SK-N-DZ (cell line): ENCODE measurements around the gene PTGR1. TPM values are rescaled to one million over a fixed set of nuclear protein-coding genes. Genes with fewer than 3 reads are reported as not detected.
"Not testable (repeated sequence)": the region's sequence is repeated elsewhere in the genome, so short reads cannot be mapped to it uniquely, and the experiment has no call there.

Experiments
- DNase-seq: peaks from one replicate; pipeline ENCODE4 v3.0.0-alpha.2; 2015; ENCODE audit warnings: low spot score
- polyA plus RNA-seq, 2 experiments: library from polyadenylated mRNA; depleted of rRNA; stranded (reverse); fragments of >200 nt; gene quantifications; 2 replicates each; pipeline ENCODE4 v1.2.3, GENCODE V29; 2014

Gene PTGR1
- polyA plus RNA-seq (2014; cell fraction: cytosol; rRNA removed): 27.1 and 31.5 TPM in 2 replicates
- 11.5 and 17.0 TPM in 2 replicates for polyA plus RNA-seq (2014; cell fraction: nucleus; rRNA removed)

DNA sequence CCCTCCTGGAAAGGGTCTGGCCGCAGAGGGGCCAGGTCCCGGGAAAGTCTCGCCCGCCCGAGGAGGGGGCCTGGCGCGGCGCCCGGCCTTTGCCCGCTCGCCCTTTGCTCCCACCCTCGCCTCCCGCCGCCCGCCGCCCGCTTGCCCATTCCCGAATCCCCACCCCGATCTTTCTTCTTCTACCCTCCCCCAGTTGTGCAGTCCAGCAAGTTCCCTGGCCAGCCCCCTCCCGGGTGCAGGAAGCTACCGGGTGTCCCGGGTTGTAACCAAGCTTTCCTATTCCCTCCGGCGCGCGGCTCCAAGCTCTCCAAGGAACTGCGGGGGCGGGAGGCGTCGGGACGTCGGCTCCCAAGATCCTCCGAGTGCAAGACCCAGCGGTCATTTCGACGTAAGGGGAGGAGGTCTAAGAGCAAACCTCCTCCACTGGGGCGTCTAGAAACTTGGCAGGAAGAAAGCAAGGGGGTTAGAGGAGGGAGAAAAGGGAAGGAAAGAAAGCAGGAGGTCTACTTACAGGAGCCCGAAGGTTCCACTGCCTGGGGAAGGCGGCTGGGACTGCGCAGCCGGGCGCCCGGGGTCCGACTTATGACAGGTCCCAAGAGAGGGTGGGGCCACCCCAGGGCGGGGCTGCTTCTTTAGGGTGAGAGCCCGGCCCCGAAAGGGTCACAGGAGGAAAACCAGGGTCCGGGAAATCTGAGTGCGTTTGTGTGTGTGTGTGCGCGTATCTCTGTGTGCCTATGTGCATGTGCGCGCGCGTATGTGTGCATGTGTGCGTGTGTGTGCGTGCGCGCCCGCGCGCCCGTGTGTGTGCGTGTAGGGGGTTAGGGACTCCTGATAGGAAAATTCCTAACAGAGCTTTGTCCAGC is at the start of gene PTGR1:
TSS of gene PTGR1 (minus strand) at position 556 of the 863 bp plus-strand sequence. CDS start 2,225 bp downstream, outside the sequence.
- peak; percentile 78 for DNase-seq

DNA sequence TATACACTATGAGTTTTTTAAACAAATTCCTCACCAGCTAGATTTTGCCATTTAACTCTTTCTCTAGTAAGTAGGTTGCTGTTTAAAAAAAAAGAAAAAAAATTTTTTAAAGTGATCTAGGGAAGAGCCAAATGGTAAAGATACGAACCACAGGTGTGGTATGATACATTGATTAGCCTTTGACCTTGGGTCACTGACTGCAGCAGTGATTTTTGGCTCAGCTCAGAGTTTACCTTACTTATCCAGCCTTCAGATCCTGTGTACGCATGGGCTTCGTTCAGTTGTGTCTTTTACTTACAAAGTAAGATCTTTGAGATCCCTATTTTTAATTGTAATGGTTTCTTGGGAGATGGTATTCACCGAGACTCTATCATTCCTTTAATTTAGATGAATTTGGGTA is 49.6 kb upstream of the PTGR1 start:
- no peak for DNase-seq

DNA sequence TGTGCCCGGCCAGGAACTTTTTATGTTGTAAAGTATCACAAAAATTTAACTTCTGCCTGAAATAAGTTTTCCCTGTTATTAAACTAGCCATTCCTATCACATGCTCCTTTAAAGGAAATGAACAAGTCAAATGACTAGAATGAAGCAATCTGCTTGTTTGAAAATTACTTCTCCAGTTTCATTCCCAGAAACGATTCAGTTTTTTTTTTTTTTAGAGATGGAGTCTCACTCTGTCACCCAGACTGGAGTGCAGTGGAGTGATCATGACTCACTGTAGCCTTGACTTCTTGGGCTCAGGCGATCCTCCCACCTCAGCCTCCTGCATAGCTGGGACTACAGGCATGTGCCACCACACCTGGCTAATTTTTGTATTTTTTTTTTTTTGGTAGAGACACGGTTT is 48.6 kb upstream of the PTGR1 start:
- no peak for DNase-seq

DNA sequence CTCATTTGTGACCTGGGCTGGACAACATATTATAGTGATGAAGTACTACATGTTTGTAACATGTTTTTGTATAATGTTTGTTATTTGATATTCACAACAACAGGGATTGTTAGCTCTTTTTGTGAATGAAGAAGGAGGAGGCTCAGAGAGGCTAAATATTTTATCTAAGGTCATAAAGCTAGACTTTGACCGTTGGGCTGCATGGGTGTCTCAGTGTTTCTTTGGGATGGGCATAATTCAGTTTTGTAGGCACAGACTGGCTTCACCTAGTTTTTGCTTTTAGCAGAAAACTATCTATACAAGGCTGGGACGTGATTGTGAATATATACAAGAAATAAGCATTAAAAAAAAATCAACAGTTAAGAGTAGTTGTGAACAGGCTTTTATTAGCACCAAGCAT is 47.0 kb upstream of the PTGR1 start:
- DNase-seq: no peak

DNA sequence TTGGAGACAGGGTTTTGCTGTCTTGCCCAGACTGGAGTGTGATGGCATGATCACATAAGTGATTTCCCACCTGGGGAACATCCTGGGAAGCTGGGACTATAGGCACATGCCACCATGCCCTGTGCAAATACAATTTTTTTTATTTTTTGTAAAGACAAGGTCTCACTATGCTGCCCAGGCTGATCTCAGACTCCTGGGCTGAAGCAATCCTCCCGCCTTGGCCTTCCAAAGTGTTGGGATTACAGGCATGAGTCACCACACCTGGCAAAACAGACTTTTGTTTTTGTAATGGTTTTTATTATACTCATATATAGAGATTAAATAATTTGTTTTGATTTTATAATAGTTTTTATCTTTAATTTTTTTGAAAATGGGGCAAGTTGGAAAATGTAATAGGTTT is 46.4 kb upstream of the PTGR1 start:
- DNase-seq: no peak

DNA sequence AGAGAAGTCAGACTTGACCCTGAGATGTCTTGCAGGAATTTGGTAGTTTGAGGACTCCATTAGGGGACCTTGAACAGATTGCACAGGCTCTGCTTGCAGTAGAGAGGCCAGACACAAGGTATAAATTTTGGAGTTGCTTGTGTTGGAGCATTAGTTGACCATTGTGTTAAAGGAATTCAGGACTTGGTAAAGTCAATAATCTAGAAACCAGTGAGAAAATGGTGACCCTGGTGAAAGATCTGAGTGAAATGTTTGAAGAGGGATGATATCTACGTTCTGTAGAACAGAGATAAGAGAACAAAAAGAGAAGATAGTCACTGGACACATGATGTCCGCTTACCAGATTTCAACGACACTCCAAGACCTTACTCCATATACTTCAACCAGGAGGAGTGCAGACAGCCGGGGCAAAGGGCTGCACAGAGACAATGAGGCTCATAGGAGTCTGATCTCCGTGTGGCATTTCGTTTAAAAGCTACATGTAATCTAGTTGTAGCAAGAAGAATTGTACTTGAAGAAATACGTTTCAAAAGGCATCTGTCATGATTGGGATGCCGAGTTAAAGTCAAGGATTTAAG is 44.8 kb upstream of the PTGR1 start:
- DNase-seq: no peak

DNA sequence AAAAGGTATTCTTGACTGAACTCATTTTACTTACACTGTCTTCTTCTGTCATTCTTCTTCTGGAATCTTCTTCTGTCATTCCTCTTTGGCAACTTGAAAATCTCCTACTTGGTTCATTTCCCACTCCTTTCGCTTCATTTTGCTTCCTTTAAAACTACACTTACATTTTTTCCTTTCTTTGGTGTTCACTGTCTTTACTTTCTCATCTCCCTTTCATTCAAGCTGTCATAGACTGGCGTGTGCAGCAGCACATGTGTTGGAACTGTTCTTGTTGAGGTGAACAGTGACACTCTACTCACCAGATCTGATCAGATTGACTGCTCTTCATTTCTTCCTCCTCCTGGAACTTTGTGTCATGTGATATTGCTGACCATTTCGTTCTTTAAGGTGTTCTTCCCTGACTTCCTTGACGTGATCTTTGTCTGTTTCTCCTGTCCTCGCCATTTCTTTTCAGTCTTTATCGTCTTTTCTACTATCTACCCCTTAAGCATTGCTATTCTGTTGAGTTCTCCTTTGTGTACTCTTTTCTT is 38.0 kb upstream of the PTGR1 start:
- DNase-seq: no peak

DNA sequence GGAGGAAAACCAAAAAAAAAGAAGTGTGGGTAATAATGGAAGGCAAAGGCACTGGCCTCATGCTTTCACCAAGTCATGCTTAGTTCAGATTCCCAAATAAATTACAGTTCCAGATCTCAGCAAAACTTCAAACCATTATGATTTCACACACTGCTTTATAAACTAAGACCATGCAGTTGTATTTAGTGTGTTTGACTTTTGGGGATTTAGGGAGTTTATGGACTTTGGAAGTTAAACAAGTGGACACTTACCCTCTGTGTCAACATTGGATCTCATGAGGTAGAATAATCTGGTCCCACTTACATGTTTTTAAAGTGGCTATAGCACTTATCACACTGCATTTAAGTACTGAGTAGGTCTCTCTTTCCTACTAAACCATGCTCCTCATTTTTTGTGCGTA is 35.4 kb upstream of the PTGR1 start:
- no peak for DNase-seq

DNA sequence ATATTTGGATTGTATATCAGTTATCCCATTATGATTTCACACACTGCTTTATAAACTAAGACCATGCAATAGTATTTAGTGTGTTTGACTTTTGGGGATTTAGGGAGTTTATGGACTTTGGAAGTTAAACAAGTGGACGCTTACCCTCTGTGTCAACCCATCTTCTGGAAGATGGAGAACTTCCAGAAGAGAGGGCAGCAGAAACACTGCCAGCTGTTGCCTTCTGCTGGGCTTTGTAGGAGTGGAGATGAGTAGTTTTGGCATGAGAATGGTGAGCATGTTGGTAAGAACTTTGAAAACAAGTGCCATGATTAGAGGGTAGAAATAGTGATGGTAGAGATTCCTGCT is 33.9 kb upstream of the PTGR1 start:
- DNase-seq: no peak

DNA sequence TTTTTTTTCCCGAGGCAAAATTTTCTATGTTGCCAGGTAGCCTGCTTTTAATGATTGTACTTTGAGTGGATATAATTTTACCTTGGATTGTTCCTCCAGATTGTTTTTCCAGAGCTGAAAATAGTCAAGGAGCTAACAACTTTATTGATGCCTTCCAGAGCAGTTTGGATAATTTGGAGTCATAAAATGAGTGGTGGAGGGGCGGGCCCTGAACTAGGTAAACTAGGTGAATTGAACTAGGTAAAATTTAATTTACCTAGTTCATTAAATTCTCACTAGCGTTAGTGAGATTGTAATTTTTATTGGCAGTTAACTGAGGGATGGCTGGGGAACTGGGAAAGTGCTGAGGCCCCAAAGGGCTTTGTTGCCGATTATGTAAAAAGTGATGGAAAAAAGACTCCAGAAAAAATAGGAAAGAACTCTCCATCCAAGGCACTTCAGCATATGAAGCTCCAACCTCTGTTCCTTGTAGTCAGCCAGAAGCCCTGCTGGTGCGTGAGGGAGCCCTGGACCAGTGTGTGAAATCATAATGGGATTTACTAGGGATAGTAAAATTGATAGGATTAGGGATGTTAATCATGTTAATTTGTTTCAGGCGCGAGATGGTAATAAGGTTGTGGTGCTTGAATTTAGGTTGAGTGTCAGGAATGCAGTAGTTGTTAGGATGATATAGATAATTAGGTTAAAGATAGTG is 33.4 kb upstream of the PTGR1 start:
- no peak for DNase-seq

DNA sequence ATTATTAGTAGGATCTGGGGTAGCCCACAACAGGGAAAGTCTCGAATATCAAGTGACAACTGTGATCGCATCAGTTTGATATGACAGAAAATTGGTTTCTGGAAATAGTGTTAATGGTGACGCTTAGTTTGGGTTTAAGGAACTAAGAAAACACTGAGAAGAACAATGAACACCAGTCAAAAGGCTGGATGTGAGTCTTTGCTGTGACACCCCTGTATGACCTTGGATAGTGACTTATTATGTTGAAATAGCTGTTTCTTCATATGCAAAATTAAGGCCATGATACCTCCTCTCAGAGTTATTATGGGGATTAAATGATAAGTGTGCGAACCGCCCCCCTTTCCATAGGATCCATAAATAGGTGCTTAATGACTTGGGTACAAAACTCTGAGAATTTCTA is 32.6 kb upstream of the PTGR1 start:
- no peak for DNase-seq

DNA sequence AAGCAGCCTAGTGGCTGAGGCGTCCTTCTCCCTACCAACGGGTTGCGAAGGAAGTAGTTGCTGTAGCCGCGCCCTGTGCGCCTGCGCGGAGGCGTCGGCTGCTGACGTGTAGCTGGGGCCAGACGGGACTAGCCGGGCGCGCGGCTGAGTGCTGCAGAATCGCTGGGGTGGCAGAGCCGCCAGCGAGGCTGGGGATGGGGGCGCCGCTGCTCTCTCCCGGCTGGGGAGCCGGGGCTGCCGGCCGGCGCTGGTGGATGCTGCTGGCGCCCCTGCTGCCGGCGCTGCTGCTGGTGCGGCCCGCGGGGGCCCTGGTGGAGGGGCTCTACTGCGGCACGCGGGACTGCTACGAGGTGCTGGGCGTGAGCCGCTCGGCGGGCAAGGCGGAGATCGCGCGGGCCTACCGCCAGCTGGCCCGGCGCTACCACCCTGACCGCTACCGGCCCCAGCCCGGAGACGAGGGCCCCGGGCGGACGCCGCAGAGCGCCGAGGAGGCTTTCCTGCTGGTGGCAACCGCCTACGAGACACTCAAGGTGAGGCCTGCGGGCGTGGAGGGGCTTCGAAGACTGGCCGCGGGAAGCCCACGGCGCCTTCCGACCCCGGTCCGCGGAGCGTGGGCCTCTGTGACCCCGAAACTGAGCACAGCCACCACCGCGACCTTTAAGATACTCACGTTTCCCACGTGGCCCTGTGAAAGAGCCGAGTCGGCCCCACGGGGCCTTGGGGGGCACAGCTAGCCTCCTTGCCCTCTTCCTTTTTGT is 31.9 kb upstream of the PTGR1 start, which contains the start of gene DNAJC25:
TSS of gene DNAJC25 (plus strand) at position 121 of the 758 bp plus-strand sequence. CDS start at position 195, 74 bp downstream.
- DNase-seq: peak; percentile 99

DNA sequence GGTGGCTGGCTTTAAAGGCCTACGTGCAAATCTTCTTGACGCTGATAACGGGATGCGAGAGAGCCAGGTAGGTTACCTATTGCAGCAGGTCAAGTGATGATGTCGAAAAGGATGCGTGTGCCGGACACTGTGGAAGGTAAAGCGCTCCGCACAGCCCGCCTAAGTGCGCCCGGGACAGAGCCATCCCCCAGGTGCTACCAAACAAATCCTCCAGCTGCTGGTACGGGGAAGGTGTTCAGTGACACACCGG is 31.4 kb upstream of the PTGR1 start:
- no peak for DNase-seq

DNA sequence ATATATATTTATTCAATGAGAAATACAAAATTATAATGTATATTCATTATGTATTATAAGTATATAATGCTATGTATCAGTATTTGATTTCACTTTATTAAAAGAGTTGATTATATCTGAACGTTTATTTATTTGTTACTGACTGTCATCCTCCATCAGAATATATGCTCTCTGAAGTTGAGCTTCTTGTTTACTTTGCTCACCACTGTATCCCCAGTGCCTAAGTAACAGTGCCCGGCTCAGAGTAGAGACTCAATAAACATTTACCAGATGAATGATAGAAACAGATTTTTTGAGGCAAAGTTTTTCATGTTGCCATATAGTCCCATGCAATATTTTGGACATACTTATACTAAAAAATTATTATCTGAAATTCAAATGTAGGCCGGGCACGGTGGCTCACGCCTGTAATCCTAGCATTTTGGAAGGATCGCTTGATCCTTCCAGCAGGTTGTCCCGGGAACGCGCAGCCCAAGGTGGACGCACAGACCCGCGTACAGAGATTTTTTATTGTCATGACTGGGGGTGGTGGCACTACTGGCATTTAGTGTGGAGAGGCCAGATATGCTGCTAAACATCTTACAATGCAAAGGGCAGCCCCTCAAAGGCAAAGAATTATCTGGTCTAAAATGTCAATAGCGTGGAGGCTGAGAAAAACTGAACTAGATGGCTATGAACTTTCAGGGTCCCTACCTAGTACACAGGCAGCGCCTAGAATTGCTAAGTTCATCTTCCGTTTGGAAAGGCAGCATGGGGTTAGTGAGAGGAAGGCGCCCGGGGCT is 30.9 kb upstream of the PTGR1 start:
- DNase-seq: no peak

DNA sequence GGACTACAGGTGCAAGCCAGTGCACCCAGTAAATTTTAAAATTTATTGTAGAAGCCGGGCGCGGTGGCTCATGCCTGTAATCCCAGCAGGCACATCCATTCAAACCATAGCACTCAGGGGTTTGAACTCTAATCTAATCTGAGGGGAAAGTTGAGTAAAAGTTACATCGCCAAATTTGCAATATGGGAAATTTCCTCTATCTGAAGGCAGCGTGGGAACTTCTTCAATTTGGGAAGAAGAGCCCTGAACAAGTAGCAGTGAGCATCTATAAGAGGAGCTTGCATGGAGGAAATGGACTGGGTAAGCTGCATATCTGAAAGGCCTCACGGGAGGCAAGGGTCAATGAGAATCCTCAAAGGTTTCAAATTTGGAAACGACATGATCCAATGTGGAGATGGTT is 29.0 kb upstream of the PTGR1 start:
- no peak for DNase-seq

DNA sequence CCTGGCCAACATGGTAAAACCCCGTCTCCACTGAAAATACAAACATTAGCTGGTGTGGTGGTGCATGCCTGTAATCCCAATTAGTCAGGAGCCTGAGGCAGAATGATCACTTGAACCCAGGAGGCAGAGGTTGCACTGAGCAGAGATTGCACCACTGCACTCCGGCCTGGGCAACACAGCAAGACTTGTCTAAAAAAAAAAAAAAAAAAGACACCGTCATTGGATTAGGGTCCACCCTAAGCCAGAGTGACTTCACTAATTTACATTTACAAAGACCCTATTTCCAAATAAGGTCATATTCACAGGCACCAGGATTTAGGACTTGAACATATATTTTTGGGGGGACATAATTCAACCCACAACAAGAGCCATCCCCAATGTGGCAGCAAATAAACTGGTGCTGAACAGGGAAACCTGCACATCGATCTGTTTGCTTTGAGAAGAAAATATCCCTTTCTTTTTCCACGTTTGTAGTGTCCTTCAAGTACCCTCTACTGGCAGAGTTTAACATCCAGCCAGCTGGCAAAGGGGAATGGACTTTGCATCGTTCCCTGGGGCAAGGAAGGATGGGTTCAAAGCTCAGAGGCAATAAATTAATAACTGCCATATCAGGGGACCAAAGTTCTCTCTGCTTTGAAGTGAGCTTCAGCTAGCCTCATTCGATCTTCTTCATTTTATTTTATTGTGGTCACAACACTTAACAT is 28.0 kb upstream of the PTGR1 start:
- DNase-seq: no peak

DNA sequence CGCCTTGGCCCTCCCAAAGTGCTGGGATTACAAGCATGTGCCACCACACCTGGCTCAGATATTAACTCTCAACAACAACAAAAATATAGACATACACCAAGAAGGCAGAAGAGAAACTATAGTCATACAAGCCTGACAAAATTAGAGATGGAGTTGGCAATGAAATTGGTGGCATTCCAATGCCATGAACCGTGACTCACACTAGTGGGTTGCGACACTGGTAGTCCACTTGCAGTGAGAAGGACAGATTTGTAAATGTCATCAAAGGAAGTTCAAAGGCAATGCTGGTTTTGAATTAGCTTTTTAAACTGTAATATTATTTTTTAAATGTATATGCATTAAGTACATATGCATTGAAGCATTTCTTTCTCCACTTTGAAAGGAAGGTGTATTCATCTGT is 23.2 kb upstream of the PTGR1 start:
- no peak for DNase-seq

DNA sequence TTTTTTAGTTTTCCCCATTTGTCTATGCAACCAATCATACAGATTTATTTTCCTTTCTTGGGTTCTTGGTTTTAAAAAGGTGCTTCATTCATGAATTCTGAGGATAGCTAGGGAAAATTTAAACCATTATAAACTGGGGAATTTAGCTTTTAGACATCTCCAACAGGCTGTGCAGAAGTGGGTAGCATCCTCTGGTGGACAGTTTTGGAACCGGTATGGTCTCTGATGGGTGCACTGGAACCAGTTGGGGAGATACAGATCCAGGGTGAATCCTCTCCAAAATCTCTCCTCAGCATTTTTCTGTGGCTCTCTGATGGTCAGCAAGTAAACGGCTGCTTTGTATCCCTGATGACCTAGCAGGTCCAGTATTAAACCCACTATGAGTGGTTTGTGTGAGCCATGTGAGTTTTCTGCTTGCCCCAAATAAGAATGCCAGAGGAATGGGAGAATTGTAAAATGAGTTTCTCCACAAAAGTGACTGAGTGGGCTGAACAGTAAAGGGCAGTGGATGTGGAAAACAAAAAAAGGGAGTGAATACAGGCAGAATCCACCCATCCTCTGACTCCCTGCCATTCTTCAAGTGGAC is 22.5 kb upstream of the PTGR1 start:
- no peak for DNase-seq

DNA sequence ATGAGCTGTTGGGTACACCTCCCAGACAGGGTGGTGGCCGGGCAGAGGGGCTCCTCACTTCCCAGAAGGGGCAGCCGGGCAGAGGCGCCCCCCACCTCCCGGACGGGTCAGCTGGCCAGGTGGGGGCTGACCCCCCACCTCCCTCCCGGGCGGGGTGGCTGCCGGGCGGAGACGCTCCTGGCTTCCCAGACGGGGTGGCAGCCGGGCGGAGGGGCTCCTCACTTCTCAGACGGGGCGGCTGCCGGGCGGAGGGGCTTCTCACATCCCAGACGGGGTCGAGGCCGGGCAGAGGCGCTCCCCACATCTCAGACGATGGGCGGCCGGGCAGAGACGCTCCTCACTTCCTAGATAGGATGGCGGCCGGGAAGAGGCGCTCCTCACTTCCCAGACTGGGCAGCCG is 17.9 kb upstream of the PTGR1 start:
- not testable (repeated sequence) for DNase-seq

DNA sequence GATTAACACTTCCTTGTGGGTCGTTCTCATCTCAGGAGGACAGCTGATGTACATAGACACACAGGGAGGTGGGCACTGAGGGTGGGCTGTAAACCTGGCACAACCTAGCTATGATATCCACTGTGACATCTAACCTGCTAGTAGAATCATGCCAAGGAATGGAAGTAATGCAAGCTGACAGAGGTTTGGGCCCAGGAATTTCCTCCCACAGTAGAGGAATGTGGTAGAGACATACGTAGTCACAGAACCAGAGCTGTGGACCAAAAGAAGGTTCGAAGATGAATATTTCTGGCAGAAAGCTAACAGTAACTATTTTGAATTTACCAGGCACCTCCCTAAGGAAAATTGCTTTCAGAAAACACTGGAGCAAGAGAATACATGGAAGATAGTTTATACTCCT is 16.5 kb upstream of the PTGR1 start:
- no peak for DNase-seq
